Head of caudate nucleus (tissue), 42 donors: ENCODE data around the gene CHN2.
"Not testable (repeated sequence)": the region's sequence is repeated elsewhere in the genome, so short reads cannot be mapped to it uniquely, and the experiment has no call there.

ENCODE experiments used
- DNase-seq, 42 donors: peaks; one replicate each; pipeline versions ENCODE4 v3.0.0 to v3.0.0-alpha.2; 2020 to 2021; ENCODE audit warnings: mixed read lengths in 7 of 42
- intact Hi-C: fragments of 100-400 bp; cut with DNase I; formaldehyde crosslinking; loops from one replicate; pipeline ENCODE4 v1.15.0; 2022

CHN2 gene

DNA sequence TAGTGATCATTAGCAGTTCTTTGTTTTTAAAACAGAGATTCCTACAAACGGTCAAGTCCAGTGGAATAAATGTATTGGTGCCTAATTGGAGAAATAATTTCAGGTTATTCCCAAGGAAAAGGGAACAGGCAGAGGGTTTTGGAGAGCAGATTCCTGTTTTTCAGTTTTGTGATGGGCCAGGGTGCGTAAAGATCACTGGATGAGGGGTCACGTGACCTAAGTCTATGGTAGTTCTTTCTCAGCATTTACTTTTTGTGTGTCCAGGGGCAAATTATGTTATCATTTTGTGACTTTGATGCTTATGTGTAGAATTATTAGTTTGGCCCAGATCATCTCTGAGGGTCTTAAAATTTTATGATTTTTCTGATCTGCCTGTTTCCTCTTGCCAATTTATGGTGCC is 15.2 kb downstream of the CHN2 start:
- intact Hi-C loops = no loop called here
- no peak for DNase-seq

GRCh38 chr7:29212736-29213135 is 18.2 kb downstream of the CHN2 start:
- DNase-seq, intact Hi-C loops: not testable (repeated sequence)

- intact Hi-C loops = no loop called here
- DNase-seq = no peak
Measured at GRCh38 chr7:29214056-29214455, 19.5 kb downstream of the CHN2 start.

DNA sequence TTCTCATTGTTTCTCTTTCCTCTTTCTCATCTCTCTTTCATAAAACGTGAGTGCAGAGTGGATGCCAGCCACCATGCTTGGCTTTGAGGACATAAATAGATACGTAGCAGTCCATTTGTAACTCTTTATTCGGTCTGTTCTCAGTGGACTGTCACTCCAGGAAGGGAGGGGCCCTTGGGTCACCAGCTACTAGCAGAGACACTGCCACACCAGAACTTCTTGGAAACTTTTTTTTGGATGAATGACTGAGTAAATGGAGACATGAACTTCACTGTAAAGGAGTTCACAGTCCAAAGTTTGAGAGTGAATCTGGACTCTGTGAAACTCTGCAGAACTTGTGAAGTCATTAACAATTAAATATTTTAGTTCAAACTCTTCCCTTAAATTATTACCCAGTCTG is 20.2 kb downstream of the CHN2 start:
- intact Hi-C loops = no loop called here
- no peak for DNase-seq

- DNase-seq = no peak
- intact Hi-C loops = no loop called here
Measured at GRCh38 chr7:29216128-29216527, 21.6 kb downstream of the CHN2 start.

GRCh38 chr7:29217113-29217512 is 22.5 kb downstream of the CHN2 start:
- intact Hi-C loops = no loop called here
- DNase-seq = no peak

DNA sequence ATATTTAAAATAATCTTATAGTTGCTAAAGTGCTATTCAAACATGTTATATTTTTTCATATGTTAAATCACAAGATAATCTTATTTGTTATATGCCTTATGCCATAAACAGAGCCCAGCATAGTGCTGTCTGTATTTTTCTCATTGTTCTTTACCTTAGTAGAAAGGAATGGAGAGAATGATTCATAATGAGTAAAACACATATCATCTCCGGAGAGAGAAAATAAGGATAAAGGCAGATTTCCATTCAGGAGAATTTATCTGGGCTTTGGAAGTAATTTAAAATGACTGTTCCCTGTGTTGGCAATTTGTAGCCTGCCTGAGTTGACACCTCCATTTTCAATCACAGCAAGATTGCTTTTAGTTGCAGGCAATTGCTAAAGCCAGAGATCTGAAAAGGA is 30.2 kb downstream of the CHN2 start:
- intact Hi-C loops = no loop called here
- no peak for DNase-seq

GRCh38 chr7:29228289-29229011 is 33.9 kb downstream of the CHN2 start:
- DNase-seq = no peak
- intact Hi-C loops = no loop called here

GRCh38 chr7:29229066-29229465 is 34.5 kb downstream of the CHN2 start:
- DNase-seq = no peak
- intact Hi-C loops = no loop called here

DNA sequence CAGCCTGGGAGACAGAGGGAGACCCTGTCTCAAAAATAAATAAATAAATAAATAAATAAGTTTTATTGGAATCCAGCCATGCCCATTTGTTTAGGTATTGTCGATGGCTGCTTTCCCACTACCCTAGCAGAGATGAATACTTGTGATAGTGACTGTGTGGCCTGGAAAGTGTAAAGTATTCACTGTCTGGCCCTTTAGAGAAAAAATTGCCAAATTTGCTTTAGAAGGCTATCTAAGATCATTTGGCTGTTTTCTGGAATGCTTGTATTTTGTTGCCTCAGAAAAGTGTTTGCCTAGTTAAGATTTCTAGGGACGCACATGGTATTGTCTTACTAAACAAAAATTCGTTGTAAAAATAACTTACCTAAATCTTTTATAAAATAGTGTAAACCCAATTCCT is 35.4 kb downstream of the CHN2 start:
- intact Hi-C loops = no loop called here
- no peak for DNase-seq

DNA sequence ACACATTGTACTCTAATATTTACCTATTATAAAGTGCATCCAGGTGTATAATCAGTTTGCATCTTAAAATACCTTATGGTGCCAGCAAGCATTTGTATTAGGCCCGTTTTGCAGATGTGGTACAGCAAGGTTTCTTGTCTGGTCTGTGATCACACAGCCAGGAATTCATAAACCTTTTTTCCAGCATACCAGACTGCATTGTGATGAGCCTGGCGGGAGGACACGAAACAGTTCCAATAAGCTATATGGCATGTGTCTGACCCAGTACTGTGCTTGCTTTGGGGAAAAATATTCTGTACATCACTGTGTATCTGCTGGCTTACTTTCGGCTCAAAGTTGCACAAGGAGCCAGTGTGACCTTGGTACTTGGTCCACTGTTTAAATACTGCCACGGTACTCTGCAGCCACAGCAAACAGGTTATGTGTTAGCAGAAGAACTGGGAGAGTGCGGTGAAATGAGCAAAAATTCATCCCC is 36.3 kb downstream of the CHN2 start:
- intact Hi-C loops = no loop called here

DNA sequence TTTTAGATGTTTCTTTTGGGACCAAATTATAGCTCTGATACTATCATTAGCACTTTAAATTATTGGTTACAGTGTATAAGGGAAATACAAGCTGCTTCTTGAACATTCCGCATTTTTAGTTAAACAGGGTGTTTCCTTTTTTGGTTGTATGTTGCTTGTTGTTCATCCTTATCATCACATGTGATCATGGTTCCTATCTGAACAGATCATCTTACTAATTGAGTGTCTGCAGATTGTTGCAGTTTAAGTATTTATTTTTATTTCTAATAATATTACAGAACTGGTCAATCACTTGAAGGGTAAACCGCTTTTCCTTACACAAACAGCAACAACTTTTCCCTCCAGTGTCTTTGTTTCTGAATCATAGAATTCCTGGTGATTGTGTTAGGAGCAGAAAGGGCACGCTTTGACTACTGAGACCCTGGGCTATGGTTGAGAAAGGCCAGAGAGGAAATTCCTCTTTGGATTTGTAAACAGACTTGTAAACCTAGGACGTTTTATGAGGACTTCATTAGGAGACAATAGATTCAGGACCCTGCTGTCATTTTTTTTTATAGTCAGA is 37.2 kb downstream of the CHN2 start:
- DNase-seq = no peak
- intact Hi-C loops = no loop called here

More for the DNA sequence above, 36.3 kb downstream of the CHN2 start:
- DNase-seq = no peak

DNA sequence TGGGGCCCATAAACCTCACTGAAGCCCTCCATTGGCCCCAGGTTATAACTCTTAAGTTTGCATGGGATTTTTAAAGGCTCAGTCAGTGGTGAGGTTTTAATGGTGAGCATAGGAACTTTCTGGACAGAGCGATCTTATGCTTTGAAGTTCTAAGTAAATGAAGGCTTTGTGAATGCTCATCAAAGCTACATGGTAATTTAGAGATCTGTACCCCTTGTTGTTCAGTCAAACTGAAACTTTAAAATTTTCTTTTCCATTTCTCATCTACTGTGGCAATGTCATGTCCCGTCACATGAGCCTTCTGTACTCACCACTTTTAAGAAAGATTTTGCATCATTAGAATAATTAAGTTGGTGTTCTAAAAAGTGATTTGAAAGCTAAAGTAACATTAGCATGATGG is 39.9 kb downstream of the CHN2 start:
- intact Hi-C loops = no loop called here
- no peak for DNase-seq

GRCh38 chr7:29236071-29236580 is 41.6 kb downstream of the CHN2 start:
- DNase-seq = no peak
- intact Hi-C loops = no loop called here

- intact Hi-C loops = no loop called here
Measured at GRCh38 chr7:29236649-29237048, 42.1 kb downstream of the CHN2 start.

DNA sequence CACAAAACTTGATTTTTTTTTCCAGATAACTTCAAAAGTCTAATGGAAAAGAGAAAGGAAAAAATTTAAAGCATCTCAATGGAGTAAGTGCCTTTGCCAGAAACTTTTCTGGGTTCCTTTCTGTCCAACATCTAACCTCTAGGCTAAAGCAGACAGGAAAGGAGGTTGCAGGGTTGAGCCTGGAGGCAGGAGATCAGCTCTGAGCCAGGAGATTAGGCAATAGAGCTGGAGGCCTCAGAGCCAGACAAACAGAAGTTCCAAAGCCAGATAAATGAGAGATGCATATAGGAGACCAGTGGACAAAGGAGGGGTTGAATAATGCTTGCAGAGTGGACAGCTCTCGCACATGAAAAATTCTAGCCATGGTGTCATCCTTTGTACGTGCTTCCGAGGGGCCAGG is 42.9 kb downstream of the CHN2 start:
- DNase-seq = no peak
- intact Hi-C loops = no loop called here

More at GRCh38 chr7:29236649-29237048, 42.1 kb downstream of the CHN2 start:
- DNase-seq = no peak

DNA sequence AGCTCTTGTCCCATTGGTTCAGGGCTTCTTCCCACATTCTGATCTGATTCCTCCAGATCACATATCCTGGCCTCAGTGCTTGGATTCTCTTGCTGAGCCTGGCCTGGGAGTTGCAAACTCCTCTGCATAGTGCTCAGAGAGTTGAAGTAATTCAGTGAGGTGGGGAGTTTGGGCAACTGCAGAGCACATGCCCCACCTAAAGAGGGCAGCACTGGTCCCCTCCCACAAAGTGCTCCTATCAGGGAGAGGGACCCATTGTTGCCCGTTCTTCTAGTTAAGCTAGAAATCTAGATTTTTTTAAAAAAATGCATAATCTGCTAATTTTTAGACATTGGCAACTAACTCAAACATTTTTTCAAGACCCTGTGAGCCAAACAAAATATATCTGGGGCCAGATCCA is 45.1 kb downstream of the CHN2 start:
- intact Hi-C loops = no loop called here
- DNase-seq = no peak

GRCh38 chr7:29242265-29242664 is 47.7 kb downstream of the CHN2 start:
- DNase-seq = no peak
- intact Hi-C loops = no loop called here

- no peak for DNase-seq
- intact Hi-C loops = no loop called here
Measured at GRCh38 chr7:29243910-29244655, 49.5 kb downstream of the CHN2 start.

GRCh38 chr7:29247224-29247962 is 52.8 kb downstream of the CHN2 start:
- no peak for DNase-seq
- intact Hi-C loops = no loop called here
